Vagina (tissue), 2 donors: ENCODE data around the gene NFIX.

ENCODE experiments used
- POLR2AphosphoS5 ChIP-seq, 2 donors: sonication (generic); formaldehyde crosslinking; IDR thresholded peaks; one replicate each; pipeline ENCODE4 v1.9.0; 2017; ENCODE audit warnings: antibody characterized with exemption in 2 of 2, mild to moderate bottlenecking in 2 of 2, low read depth in 1 of 2; ENCODE audit not compliant: insufficient read depth in 1 of 2
- TF ChIP-seq, protein P1 (sequence below), 3 experiments: fragments of 450-650 bp in 2 of 3; fragments of 200-600 bp in 1 of 3; sonication (generic) in 1 of 3; IDR thresholded peaks; one replicate each; pipeline ENCODE4 v1.5.1; 2017 to 2019; ENCODE audit warnings: antibody characterized with exemption in 3 of 3, mild to moderate bottlenecking in 2 of 3, moderate library complexity in 2 of 3

DNA sequence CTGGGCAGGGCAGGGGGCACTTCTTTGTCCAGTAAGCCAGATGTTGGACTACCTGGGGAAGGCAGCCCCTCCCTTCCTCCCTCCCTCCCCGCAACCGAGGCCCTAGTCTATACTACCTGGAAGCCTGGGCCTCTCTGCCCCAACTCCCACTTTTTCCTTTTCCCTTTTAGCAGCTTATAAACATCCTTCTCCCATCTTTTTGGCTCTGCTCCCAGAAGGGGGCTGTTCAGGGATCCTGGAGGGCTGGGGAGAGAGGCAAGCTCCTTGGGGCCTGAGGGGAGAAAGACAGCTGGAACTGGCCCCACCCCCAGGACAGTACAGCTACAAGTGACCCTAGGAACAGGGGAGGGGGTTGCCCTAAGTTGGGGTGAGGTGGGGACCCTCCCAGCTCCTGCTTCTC is 62.5 kb downstream of the NFIX start:
- TF ChIP-seq, protein P1, sequence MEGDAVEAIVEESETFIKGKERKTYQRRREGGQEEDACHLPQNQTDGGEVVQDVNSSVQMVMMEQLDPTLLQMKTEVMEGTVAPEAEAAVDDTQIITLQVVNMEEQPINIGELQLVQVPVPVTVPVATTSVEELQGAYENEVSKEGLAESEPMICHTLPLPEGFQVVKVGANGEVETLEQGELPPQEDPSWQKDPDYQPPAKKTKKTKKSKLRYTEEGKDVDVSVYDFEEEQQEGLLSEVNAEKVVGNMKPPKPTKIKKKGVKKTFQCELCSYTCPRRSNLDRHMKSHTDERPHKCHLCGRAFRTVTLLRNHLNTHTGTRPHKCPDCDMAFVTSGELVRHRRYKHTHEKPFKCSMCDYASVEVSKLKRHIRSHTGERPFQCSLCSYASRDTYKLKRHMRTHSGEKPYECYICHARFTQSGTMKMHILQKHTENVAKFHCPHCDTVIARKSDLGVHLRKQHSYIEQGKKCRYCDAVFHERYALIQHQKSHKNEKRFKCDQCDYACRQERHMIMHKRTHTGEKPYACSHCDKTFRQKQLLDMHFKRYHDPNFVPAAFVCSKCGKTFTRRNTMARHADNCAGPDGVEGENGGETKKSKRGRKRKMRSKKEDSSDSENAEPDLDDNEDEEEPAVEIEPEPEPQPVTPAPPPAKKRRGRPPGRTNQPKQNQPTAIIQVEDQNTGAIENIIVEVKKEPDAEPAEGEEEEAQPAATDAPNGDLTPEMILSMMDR (IDR thresholded peaks at IDR 0.05) = no peak
- TF ChIP-seq POLR2AphosphoS5 (IDR thresholded peaks at IDR 0.05; ENCODE audit: insufficient read depth in 1 of 2, low read depth in 1 of 2) = no peak
